Activated B cell treated with CpG ODN at 0.5 μM for 24 hours (primary cell): ENCODE results near the gene COPB1. TPM values are rescaled to one million over a fixed set of nuclear protein-coding genes. Genes with fewer than 3 reads are reported as not detected.

ENCODE experiments used
- ATAC-seq: fragments of 200-7000 bp; cut with Tn5 transposase; one replicate; pipeline ENCODE4 v1.10.0; 2021; ENCODE audit warnings: low read depth, mild to moderate bottlenecking, moderate library complexity
- CTCF ChIA-PET: fragments of 350-600 bp; sonication (Branson Sonifier 250); formaldehyde crosslinking; loops from one replicate; lab custom pipeline; 2021; ENCODE audit warnings: antibody characterized with exemption; lab: Charles Lee
- POLR2A ChIA-PET: fragments of 350-600 bp; sonication (Branson Sonifier 250); formaldehyde crosslinking; loops from one replicate; lab custom pipeline; 2021; ENCODE audit warnings: antibody characterized with exemption; lab: Charles Lee
- DNase-seq: peaks from one replicate; pipeline ENCODE4 v3.0.0; 2022
- H3K27ac Mint-ChIP-seq: one replicate; pipeline ENCODE4 v1.8.0; 2020; ENCODE audit warnings: mixed read lengths
- H3K27me3 Mint-ChIP-seq: one replicate; pipeline ENCODE4 v1.8.0; 2021; ENCODE audit warnings: mixed read lengths
- H3K36me3 Mint-ChIP-seq: one replicate; pipeline ENCODE4 v1.8.0; 2021; ENCODE audit warnings: low read depth, mixed read lengths
- H3K4me1 Mint-ChIP-seq: one replicate; pipeline ENCODE4 v1.8.0; 2021; ENCODE audit warnings: mixed read lengths
- H3K4me3 Mint-ChIP-seq: one replicate; pipeline ENCODE4 v1.8.0; 2020; ENCODE audit warnings: mild to moderate bottlenecking, mixed read lengths
- H3K9me3 Mint-ChIP-seq: one replicate; pipeline ENCODE4 v1.8.0; 2020; ENCODE audit warnings: mixed read lengths
- CTCF ChIP-seq: fragments of 200-600 bp; IDR thresholded peaks from one replicate; pipeline ENCODE4 v1.8.0; 2022; ENCODE audit warnings: antibody characterized with exemption, mild to moderate bottlenecking
- intact Hi-C: fragments of 100-400 bp; cut with micrococcal nuclease; formaldehyde crosslinking; loops from one replicate; pipeline ENCODE4 v1.15.1; 2024
- total RNA-seq: library from RNA; stranded (reverse); gene quantifications from 2 replicates; pipeline ENCODE4 v1.2.3, GENCODE V29; 2022

COPB1 gene
- total RNA-seq, 1 donor from 2014 or later = 90.1 TPM

DNA sequence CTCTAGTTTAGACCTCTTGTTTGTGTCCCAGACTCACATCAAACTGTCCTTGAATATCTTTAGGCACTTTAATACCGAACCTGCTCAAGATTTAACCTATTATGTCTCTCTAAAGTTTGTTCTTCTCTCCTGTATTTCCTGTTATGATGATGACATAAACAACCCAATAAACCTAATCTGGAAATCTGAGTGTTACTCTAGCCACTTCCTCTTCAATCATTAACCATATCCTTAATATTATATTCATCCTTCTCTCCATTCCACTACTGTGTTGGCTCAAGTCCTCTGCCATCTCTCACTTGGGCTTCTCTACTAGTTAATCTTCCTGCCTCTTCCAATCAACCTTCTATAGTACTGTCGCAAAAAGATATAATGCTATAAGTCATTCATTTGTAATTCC, 36.0 kb downstream of the COPB1 start:
- POLR2A ChIA-PET = no interaction called here
- Mint-ChIP-seq H3K27me3 (no peaks in the 10 kb centered on the region), H3K36me3 (peaks cover 39% of the 10 kb centered on the region), H3K9me3 (no peaks in the 10 kb centered on the region), H3K27ac (no peak overlapping the region), H3K4me3 (no peak overlapping the region), H3K4me1 (no peaks in the 10 kb centered on the region)
- intact Hi-C loops = no loop called here
- ATAC-seq (no peak), DNase-seq (no peak)
- TF ChIP-seq CTCF = no peak
- CTCF ChIA-PET = interaction anchor here (2.3 kb wide), 1 partner anchor 9 kb away, joined by 13 read pairs; no protein-coding TSS in a partner anchor

GRCh38 chr11:14460147-14460546, 39.5 kb downstream of the COPB1 start:
- Mint-ChIP-seq H3K4me3 (no peak overlapping the region), H3K36me3 (peaks cover 47% of the 10 kb centered on the region), H3K9me3 (no peaks in the 10 kb centered on the region), H3K27me3 (no peaks in the 10 kb centered on the region), H3K4me1 (no peaks in the 10 kb centered on the region), H3K27ac (no peak overlapping the region)
- no peak for TF ChIP-seq CTCF
- ChIA-PET CTCF (interaction anchor here (1.3 to 3.8 kb wide), 2 partner anchors 14 to 159 kb away, joined by 3 to 14 read pairs; no protein-coding TSS in a partner anchor), POLR2A (no interaction called here)
- no peak for ATAC-seq
- intact Hi-C loops = no loop called here
- DNase-seq = no peak

GRCh38 chr11:14458377-14458776, 41.2 kb downstream of the COPB1 start:
- Mint-ChIP-seq H3K27me3 (no peaks in the 10 kb centered on the region), H3K9me3 (no peaks in the 10 kb centered on the region), H3K4me1 (no peaks in the 10 kb centered on the region), H3K4me3 (no peak overlapping the region), H3K36me3 (peaks cover 47% of the 10 kb centered on the region), H3K27ac (peak overlapping the region; percentile 9)
- TF ChIP-seq CTCF = no peak
- intact Hi-C loops = loop anchor here (5.0 kb wide), 1 partner anchor 39 kb away; the partner anchor contains the start of gene COPB1
- ATAC-seq = no peak
- CTCF ChIA-PET = interaction anchor here (3.8 kb wide), 1 partner anchor 157 kb away, joined by 14 read pairs; no protein-coding TSS in a partner anchor
- no peak for DNase-seq
- POLR2A ChIA-PET = interaction anchor here (0.6 kb wide), 1 partner anchor 119 kb away, joined by 4 read pairs; no protein-coding TSS in a partner anchor

DNA sequence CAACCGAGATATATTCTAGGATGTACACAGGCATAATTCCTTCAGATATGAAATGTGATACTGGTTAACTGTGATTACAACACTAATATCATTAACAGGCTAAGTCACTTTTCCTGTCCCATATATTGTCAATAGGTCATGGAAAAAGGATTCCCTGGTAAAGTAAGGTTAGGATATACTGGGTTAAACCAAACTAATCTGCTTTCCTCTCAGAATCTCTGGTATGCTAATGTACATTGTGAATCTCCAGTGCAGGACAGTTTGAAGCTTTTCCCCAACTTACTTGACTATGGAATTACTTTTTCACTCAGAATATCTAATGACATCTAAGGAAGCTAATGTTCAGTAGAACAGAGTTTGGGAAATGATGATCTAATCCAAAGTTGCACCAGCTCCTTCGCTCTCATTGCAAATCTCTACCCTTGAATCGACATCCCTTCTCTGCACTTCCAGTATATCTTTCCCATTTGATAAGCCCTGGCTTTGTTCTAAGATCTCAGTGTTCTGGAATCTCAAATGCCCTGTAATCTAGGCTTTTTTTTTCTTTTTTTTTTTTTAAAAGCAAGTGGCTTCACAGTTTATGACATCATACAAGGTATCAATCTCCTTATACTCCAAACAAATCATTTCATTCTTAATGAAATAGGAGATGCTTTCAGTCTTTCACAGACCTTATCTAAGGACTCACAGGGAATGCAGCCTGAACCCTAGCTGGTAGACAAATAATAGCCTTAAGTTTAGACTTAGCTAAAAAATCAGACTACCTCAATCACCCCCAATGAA, 43.8 kb downstream of the COPB1 start:
- Mint-ChIP-seq H3K27me3 (no peaks in the 10 kb centered on the region), H3K27ac (no peak overlapping the region), H3K36me3 (peaks cover 40% of the 10 kb centered on the region), H3K9me3 (no peaks in the 10 kb centered on the region), H3K4me3 (no peak overlapping the region), H3K4me1 (peaks cover 22% of the 10 kb centered on the region)
- DNase-seq (no peak), ATAC-seq (no peak)
- ChIA-PET POLR2A (interaction anchor here (0.6 to 2.9 kb wide), 7 partner anchors 34 to 155 kb away, joined by 3 to 21 read pairs (median 5); no protein-coding TSS in a partner anchor), CTCF (interaction anchor here (0.6 to 7.8 kb wide), 45 partner anchors 8 to 683 kb away, joined by 3 to 245 read pairs (median 5); no protein-coding TSS in a partner anchor)
- no peak for TF ChIP-seq CTCF
- intact Hi-C loops = loop anchor here (1.0 to 5.0 kb wide), 6 partner anchors 41 to 683 kb away; partner anchors contain the start of gene COPB1
